ENCODE results near the gene IL1RN. TPM values are rescaled to one million over a fixed set of nuclear protein-coding genes. Genes with fewer than 3 reads are reported as not detected.

The IL1RN gene
- polyA plus RNA-seq, 1 donor (not counting 4 experiments of a cell fraction or from before 2014, with no cell fraction given): 128 TPM

DNA sequence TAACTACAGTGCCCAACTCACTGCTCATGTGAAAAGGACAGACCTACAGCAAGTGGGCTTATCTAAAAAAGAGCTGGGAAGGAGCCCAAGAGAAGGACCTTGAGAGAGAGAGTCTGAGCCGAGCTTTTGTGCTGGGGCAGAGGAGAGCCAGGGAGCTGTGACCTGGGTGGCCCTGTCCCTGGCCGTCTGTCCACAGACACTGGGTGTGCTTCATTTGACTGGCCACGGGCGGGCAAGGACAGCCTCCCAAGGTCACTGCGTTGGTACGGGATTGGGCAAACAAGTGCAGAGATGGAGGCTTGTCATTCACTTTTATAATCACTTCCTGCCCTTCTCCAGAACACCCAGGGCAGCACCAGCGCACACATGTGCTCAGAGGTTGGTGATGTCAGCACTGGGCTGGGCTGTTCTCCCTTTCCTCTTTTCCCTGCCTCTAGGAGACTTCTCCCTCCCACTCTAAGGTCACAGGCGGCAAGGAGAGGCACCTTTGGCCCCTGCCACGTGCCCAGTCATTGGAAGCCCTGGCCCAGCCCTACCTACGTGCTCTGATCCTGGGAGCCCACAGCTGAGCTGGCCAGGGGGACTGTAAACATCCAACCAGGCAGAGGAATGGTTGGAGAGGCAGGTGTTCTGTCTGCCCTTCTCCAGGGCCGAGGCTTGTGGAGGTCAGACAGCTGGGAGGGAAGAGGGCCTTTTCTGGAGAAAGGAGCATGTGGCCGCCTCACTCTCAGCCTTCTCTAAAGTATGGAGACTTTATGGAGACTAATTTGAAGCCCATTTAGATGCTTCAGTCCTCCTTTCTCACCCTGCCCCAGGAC is 39.9 kb downstream of the IL1RN start:
- H3K4me3 ChIP-seq (ENCODE audit: control insufficient read depth in 2 of 3, extremely low read depth in 1 of 3, insufficient read depth in 2 of 3, low read depth in 1 of 3, low read length in 3 of 3): no peak overlapping the region
- no peaks in the 10 kb centered on the region for H3K27me3 ChIP-seq (ENCODE audit: control insufficient read depth, extremely low read depth, insufficient read depth, low read length)
- H3K4me1 ChIP-seq (ENCODE audit: control insufficient read depth, extremely low read depth, insufficient read depth, low read length): peaks cover 13% of the 10 kb centered on the region
- peaks cover 7% of the 10 kb centered on the region for H4K20me1 ChIP-seq (ENCODE audit: control insufficient read depth, extremely low read depth, insufficient read depth, low read length)
- peaks cover 36% of the 10 kb centered on the region for H3K79me2 ChIP-seq (ENCODE audit: control insufficient read depth, insufficient read depth, low read length)
- DNase-seq (ENCODE audit: low read depth, low spot score) (no peak), FAIRE-seq (no peak)
- peaks cover 11 to 21% of the 10 kb centered on the region in 2 experiments for H3K36me3 ChIP-seq (ENCODE audit: control insufficient read depth in 2 of 2, extremely low read depth in 1 of 2, insufficient read depth in 2 of 2, low read length in 2 of 2)
- TF ChIP-seq, protein P1, sequence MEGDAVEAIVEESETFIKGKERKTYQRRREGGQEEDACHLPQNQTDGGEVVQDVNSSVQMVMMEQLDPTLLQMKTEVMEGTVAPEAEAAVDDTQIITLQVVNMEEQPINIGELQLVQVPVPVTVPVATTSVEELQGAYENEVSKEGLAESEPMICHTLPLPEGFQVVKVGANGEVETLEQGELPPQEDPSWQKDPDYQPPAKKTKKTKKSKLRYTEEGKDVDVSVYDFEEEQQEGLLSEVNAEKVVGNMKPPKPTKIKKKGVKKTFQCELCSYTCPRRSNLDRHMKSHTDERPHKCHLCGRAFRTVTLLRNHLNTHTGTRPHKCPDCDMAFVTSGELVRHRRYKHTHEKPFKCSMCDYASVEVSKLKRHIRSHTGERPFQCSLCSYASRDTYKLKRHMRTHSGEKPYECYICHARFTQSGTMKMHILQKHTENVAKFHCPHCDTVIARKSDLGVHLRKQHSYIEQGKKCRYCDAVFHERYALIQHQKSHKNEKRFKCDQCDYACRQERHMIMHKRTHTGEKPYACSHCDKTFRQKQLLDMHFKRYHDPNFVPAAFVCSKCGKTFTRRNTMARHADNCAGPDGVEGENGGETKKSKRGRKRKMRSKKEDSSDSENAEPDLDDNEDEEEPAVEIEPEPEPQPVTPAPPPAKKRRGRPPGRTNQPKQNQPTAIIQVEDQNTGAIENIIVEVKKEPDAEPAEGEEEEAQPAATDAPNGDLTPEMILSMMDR (optimal IDR thresholded peaks at IDR 0.05 in 1 of 3, IDR thresholded peaks at IDR 0.05 in 1 of 3, conservative IDR thresholded peaks at IDR 0.05 in 1 of 3; ENCODE audit: extremely low read depth in 1 of 3, insufficient read depth in 2 of 3, low read length in 3 of 3): no peak
- no peak for TF ChIP-seq EZH2 (IDR thresholded peaks at IDR 0.05; ENCODE audit: low read length)
- H3K4me2 ChIP-seq (ENCODE audit: control insufficient read depth, extremely low read depth, insufficient read depth, low read depth, low read length): no peak overlapping the region
- dilution Hi-C loops (cut with MboI; ENCODE audit: extremely low pct_ligation_motif_present, low sequenced_read_pairs): no loop called here
- H2AFZ ChIP-seq (ENCODE audit: control insufficient read depth, low read length): no peak overlapping the region
- no peak overlapping the region for H3K9ac ChIP-seq (ENCODE audit: control insufficient read depth, extremely low read depth, insufficient read depth, low read length)
- H3K9me3 ChIP-seq (ENCODE audit: control insufficient read depth, low read depth, low read length): no peaks in the 10 kb centered on the region
- H3K9me1 ChIP-seq (ENCODE audit: control insufficient read depth, extremely low read depth, insufficient read depth, low read length): peaks cover 6% of the 10 kb centered on the region
- H3K27ac ChIP-seq (ENCODE audit: control insufficient read depth, insufficient read depth, low read length): no peak overlapping the region

DNA sequence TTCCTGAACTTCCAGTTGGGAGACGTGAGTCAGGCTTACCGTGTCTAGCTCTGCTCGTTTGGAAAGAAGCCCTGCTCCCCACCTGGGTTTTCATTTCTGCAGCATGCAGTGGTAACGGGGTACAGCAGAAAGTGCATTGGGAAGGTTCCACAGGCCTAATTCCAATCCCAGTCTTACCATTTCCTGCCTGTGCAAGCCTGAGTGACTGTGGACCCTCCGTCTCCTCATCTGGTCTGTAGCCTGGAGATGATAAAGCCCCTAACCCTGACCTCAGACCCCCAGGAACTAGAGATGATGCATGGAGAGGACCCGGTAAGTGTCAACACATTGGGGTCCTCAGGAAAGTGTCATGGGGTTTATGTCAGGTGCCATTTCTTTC is 40.6 kb downstream of the IL1RN start:
- Histone ChIP-seq H3K27me3 (ENCODE audit: control insufficient read depth, extremely low read depth, insufficient read depth, low read length) (no peaks in the 10 kb centered on the region), H3K9ac (ENCODE audit: control insufficient read depth, extremely low read depth, insufficient read depth, low read length) (no peak overlapping the region), H4K20me1 (ENCODE audit: control insufficient read depth, extremely low read depth, insufficient read depth, low read length) (peaks cover 7% of the 10 kb centered on the region), H3K4me1 (ENCODE audit: control insufficient read depth, extremely low read depth, insufficient read depth, low read length) (peaks cover 13% of the 10 kb centered on the region), H2AFZ (ENCODE audit: control insufficient read depth, low read length) (no peak overlapping the region), H3K9me1 (ENCODE audit: control insufficient read depth, extremely low read depth, insufficient read depth, low read length) (peaks cover 6% of the 10 kb centered on the region), H3K79me2 (ENCODE audit: control insufficient read depth, insufficient read depth, low read length) (peaks cover 31% of the 10 kb centered on the region), H3K9me3 (ENCODE audit: control insufficient read depth, low read depth, low read length) (no peaks in the 10 kb centered on the region), H3K27ac (ENCODE audit: control insufficient read depth, insufficient read depth, low read length) (no peak overlapping the region), H3K4me2 (ENCODE audit: control insufficient read depth, extremely low read depth, insufficient read depth, low read depth, low read length) (no peak overlapping the region), H3K4me3 (ENCODE audit: control insufficient read depth in 2 of 3, extremely low read depth in 1 of 3, insufficient read depth in 2 of 3, low read depth in 1 of 3, low read length in 3 of 3) (no peak overlapping the region), H3K36me3 (ENCODE audit: control insufficient read depth in 2 of 2, extremely low read depth in 1 of 2, insufficient read depth in 2 of 2, low read length in 2 of 2) (peaks cover 11 to 21% of the 10 kb centered on the region in 2 experiments)
- TF ChIP-seq, protein P1 (optimal IDR thresholded peaks at IDR 0.05 in 1 of 3, IDR thresholded peaks at IDR 0.05 in 1 of 3, conservative IDR thresholded peaks at IDR 0.05 in 1 of 3; ENCODE audit: extremely low read depth in 1 of 3, insufficient read depth in 2 of 3, low read length in 3 of 3): no peak
- TF ChIP-seq EZH2 (IDR thresholded peaks at IDR 0.05; ENCODE audit: low read length): no peak
- dilution Hi-C loops (cut with MboI; ENCODE audit: extremely low pct_ligation_motif_present, low sequenced_read_pairs): no loop called here
- no peak for DNase-seq (ENCODE audit: low read depth, low spot score)
- no peak for FAIRE-seq
